Measurements from ENCODE around the gene PLXNA4. TPM values are rescaled to one million over a fixed set of nuclear protein-coding genes. Genes with fewer than 3 reads are reported as not detected.

PLXNA4 gene
- total RNA-seq, 1 experiment from 2014 or later = 0.81 TPM

DNA sequence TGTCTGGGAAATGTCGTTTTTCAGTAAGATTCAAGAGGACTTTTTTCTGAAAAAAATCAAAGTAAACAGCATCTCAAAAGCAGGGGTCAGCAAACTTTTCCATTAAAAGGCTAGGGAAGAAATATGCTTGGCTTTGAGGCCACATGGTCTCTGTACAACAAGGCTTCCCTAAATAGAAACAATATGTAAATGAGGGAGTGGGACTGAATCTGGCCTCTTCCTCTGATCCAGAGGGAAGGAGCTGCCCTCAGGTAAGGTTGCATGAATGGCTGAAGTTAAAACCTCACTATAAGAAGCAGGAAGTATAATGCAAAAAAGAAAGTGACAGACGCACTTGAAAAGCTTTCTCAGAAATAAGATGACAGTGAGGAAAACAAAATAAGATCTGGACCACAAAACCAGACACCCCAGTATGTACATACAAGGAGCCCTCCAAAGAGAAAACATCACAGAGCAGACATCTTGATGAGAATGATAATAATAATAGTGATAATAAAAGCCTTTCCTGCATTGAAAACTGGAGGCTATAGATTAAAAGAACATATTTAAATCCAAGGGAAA lies 115.2 kb downstream of the PLXNA4 start:
- no peaks in the 10 kb centered on the region for H3K9me3 Mint-ChIP-seq
- no peak for DNase-seq (ENCODE audit: low spot score)
- H3K4me1 Mint-ChIP-seq = peaks cover 36% of the 10 kb centered on the region
- H3K27me3 Mint-ChIP-seq (ENCODE audit: low read depth) = no peaks in the 10 kb centered on the region
- POLR2A ChIA-PET = no interaction called here
- peak; percentile 67 for ATAC-seq
- H3K4me3 Mint-ChIP-seq = no peak overlapping the region
- CTCF ChIA-PET = interaction anchor here (0.8 kb wide), 1 partner anchor 143 kb away, joined by 3 read pairs; no protein-coding TSS in a partner anchor
- TF ChIP-seq SMAD3 (CRISPR knock-in tag; IDR thresholded peaks at IDR 0.05; ENCODE audit: borderline replicate concordance) (no peak), GRHL2 (CRISPR knock-in tag; IDR thresholded peaks at IDR 0.05; ENCODE audit: insufficient replicate concordance, severe bottlenecking) (no peak), GABPB1 (CRISPR knock-in tag; IDR thresholded peaks at IDR 0.05) (no peak), ZNF317 (CRISPR knock-in tag; IDR thresholded peaks at IDR 0.05; ENCODE audit: borderline replicate concordance, low read depth) (no peak), ZNF121 (CRISPR knock-in tag; IDR thresholded peaks at IDR 0.05) (no peak), ZNF138 (CRISPR knock-in tag; conservative IDR thresholded peaks at IDR 0.05) (no peak), CREM (CRISPR knock-in tag; IDR thresholded peaks at IDR 0.05) (no peak), NR2C2 (CRISPR knock-in tag; IDR thresholded peaks at IDR 0.05) (no peak), TP53 (CRISPR knock-in tag; IDR thresholded peaks at IDR 0.05) (no peak), ZNF396 (CRISPR knock-in tag; IDR thresholded peaks at IDR 0.05; ENCODE audit: borderline replicate concordance) (no peak), ESRRA (CRISPR knock-in tag; IDR thresholded peaks at IDR 0.05; ENCODE audit: borderline replicate concordance) (no peak), PRRX2 (CRISPR knock-in tag; IDR thresholded peaks at IDR 0.05) (no peak)
- TF ChIP-seq, protein P1, sequence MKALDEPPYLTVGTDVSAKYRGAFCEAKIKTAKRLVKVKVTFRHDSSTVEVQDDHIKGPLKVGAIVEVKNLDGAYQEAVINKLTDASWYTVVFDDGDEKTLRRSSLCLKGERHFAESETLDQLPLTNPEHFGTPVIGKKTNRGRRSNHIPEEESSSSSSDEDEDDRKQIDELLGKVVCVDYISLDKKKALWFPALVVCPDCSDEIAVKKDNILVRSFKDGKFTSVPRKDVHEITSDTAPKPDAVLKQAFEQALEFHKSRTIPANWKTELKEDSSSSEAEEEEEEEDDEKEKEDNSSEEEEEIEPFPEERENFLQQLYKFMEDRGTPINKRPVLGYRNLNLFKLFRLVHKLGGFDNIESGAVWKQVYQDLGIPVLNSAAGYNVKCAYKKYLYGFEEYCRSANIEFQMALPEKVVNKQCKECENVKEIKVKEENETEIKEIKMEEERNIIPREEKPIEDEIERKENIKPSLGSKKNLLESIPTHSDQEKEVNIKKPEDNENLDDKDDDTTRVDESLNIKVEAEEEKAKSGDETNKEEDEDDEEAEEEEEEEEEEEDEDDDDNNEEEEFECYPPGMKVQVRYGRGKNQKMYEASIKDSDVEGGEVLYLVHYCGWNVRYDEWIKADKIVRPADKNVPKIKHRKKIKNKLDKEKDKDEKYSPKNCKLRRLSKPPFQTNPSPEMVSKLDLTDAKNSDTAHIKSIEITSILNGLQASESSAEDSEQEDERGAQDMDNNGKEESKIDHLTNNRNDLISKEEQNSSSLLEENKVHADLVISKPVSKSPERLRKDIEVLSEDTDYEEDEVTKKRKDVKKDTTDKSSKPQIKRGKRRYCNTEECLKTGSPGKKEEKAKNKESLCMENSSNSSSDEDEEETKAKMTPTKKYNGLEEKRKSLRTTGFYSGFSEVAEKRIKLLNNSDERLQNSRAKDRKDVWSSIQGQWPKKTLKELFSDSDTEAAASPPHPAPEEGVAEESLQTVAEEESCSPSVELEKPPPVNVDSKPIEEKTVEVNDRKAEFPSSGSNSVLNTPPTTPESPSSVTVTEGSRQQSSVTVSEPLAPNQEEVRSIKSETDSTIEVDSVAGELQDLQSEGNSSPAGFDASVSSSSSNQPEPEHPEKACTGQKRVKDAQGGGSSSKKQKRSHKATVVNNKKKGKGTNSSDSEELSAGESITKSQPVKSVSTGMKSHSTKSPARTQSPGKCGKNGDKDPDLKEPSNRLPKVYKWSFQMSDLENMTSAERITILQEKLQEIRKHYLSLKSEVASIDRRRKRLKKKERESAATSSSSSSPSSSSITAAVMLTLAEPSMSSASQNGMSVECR (CRISPR knock-in tag; IDR thresholded peaks at IDR 0.05; ENCODE audit: borderline replicate concordance) = no peak
- TF ChIP-seq, protein P2, sequence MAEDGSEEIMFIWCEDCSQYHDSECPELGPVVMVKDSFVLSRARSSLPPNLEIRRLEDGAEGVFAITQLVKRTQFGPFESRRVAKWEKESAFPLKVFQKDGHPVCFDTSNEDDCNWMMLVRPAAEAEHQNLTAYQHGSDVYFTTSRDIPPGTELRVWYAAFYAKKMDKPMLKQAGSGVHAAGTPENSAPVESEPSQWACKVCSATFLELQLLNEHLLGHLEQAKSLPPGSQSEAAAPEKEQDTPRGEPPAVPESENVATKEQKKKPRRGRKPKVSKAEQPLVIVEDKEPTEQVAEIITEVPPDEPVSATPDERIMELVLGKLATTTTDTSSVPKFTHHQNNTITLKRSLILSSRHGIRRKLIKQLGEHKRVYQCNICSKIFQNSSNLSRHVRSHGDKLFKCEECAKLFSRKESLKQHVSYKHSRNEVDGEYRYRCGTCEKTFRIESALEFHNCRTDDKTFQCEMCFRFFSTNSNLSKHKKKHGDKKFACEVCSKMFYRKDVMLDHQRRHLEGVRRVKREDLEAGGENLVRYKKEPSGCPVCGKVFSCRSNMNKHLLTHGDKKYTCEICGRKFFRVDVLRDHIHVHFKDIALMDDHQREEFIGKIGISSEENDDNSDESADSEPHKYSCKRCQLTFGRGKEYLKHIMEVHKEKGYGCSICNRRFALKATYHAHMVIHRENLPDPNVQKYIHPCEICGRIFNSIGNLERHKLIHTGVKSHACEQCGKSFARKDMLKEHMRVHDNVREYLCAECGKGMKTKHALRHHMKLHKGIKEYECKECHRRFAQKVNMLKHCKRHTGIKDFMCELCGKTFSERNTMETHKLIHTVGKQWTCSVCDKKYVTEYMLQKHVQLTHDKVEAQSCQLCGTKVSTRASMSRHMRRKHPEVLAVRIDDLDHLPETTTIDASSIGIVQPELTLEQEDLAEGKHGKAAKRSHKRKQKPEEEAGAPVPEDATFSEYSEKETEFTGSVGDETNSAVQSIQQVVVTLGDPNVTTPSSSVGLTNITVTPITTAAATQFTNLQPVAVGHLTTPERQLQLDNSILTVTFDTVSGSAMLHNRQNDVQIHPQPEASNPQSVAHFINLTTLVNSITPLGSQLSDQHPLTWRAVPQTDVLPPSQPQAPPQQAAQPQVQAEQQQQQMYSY (CRISPR knock-in tag; IDR thresholded peaks at IDR 0.05) = no peak
- TF ChIP-seq, protein P3, sequence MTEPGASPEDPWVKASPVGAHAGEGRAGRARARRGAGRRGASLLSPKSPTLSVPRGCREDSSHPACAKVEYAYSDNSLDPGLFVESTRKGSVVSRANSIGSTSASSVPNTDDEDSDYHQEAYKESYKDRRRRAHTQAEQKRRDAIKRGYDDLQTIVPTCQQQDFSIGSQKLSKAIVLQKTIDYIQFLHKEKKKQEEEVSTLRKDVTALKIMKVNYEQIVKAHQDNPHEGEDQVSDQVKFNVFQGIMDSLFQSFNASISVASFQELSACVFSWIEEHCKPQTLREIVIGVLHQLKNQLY (CRISPR knock-in tag; IDR thresholded peaks at IDR 0.05) = no peak
- H3K36me3 Mint-ChIP-seq = no peaks in the 10 kb centered on the region
- H3K27ac Mint-ChIP-seq = no peak overlapping the region

DNA sequence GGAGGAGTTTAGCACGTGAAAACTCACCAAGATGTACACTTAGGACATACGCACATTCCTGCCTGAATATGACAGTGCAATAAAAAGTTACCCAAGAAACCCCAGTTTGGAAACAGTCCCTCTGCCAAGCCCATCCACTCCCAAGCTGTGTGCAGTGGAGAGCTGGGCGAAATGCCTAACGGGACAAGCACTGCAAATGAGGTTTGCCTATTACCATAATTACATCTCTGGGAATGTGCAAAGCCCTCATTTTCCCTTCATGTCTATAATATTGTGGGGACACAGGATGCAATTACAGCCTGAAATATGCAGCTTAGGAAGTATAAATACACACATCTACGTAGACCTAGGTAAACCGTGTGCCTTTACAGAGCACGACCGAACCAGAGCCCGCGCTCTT lies 117.5 kb downstream of the PLXNA4 start:
- H3K27me3 Mint-ChIP-seq (ENCODE audit: low read depth) = no peaks in the 10 kb centered on the region
- POLR2A ChIA-PET = no interaction called here
- CTCF ChIA-PET = no interaction called here
- H3K27ac Mint-ChIP-seq = no peak overlapping the region
- H3K9me3 Mint-ChIP-seq = no peaks in the 10 kb centered on the region
- H3K4me1 Mint-ChIP-seq = peaks cover 26% of the 10 kb centered on the region
- ATAC-seq (no peak), DNase-seq (ENCODE audit: low spot score) (no peak)
- H3K4me3 Mint-ChIP-seq = no peak overlapping the region
- H3K36me3 Mint-ChIP-seq = no peaks in the 10 kb centered on the region
- TF ChIP-seq ZNF121 (CRISPR knock-in tag; IDR thresholded peaks at IDR 0.05) (no peak), JAZF1 (CRISPR knock-in tag; IDR thresholded peaks at IDR 0.05) (no peak), NFATC4 (CRISPR knock-in tag; IDR thresholded peaks at IDR 0.05) (no peak), ZNF423 (CRISPR knock-in tag; IDR thresholded peaks at IDR 0.05) (no peak), CREB1 (CRISPR knock-in tag; IDR thresholded peaks at IDR 0.05) (no peak), ETV6 (CRISPR knock-in tag; IDR thresholded peaks at IDR 0.05) (no peak), NR3C1 (CRISPR knock-in tag; conservative IDR thresholded peaks at IDR 0.05; ENCODE audit: low read depth) (no peak), HMGA2 (CRISPR knock-in tag; IDR thresholded peaks at IDR 0.05) (no peak), RELA (CRISPR knock-in tag; IDR thresholded peaks at IDR 0.05; ENCODE audit: borderline replicate concordance) (no peak)
- TF ChIP-seq, protein P4, sequence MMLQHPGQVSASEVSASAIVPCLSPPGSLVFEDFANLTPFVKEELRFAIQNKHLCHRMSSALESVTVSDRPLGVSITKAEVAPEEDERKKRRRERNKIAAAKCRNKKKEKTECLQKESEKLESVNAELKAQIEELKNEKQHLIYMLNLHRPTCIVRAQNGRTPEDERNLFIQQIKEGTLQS (CRISPR knock-in tag; conservative IDR thresholded peaks at IDR 0.05) = no peak
- TF ChIP-seq, protein P5, sequence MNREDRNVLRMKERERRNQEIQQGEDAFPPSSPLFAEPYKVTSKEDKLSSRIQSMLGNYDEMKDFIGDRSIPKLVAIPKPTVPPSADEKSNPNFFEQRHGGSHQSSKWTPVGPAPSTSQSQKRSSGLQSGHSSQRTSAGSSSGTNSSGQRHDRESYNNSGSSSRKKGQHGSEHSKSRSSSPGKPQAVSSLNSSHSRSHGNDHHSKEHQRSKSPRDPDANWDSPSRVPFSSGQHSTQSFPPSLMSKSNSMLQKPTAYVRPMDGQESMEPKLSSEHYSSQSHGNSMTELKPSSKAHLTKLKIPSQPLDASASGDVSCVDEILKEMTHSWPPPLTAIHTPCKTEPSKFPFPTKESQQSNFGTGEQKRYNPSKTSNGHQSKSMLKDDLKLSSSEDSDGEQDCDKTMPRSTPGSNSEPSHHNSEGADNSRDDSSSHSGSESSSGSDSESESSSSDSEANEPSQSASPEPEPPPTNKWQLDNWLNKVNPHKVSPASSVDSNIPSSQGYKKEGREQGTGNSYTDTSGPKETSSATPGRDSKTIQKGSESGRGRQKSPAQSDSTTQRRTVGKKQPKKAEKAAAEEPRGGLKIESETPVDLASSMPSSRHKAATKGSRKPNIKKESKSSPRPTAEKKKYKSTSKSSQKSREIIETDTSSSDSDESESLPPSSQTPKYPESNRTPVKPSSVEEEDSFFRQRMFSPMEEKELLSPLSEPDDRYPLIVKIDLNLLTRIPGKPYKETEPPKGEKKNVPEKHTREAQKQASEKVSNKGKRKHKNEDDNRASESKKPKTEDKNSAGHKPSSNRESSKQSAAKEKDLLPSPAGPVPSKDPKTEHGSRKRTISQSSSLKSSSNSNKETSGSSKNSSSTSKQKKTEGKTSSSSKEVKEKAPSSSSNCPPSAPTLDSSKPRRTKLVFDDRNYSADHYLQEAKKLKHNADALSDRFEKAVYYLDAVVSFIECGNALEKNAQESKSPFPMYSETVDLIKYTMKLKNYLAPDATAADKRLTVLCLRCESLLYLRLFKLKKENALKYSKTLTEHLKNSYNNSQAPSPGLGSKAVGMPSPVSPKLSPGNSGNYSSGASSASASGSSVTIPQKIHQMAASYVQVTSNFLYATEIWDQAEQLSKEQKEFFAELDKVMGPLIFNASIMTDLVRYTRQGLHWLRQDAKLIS (CRISPR knock-in tag; IDR thresholded peaks at IDR 0.05; ENCODE audit: borderline replicate concordance) = no peak

Measured in WTC11 (cell line).